ENCODE measurements around the gene PSG1.
"Not testable (repeated sequence)": the region's sequence is repeated elsewhere in the genome, so short reads cannot be mapped to it uniquely, and the experiment has no call there.

DNA sequence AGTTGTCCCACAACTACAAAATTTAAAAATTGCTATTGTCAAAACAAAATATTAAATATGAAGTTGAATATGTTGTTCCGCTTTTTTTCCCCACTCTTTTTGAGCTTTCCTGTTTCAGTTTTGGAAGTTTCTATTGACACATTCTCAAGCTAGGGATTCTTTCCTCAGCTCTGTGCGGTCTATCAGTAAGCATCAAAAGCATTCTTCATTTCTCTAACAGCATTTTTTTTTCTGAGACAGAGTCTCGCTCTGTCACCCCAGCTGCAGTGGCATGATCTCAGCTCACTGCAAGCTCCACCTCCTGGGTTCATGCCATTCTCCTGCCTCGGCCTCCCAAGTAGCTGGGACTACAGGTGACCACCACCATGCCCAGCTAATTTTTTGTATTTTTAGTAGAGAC is 33.4 kb upstream of the PSG1 start:
- TF ChIP-seq, protein P1, sequence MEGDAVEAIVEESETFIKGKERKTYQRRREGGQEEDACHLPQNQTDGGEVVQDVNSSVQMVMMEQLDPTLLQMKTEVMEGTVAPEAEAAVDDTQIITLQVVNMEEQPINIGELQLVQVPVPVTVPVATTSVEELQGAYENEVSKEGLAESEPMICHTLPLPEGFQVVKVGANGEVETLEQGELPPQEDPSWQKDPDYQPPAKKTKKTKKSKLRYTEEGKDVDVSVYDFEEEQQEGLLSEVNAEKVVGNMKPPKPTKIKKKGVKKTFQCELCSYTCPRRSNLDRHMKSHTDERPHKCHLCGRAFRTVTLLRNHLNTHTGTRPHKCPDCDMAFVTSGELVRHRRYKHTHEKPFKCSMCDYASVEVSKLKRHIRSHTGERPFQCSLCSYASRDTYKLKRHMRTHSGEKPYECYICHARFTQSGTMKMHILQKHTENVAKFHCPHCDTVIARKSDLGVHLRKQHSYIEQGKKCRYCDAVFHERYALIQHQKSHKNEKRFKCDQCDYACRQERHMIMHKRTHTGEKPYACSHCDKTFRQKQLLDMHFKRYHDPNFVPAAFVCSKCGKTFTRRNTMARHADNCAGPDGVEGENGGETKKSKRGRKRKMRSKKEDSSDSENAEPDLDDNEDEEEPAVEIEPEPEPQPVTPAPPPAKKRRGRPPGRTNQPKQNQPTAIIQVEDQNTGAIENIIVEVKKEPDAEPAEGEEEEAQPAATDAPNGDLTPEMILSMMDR (IDR thresholded peaks at IDR 0.05), result not testable (repeated sequence)
- not testable (repeated sequence) for TF ChIP-seq POLR2A (IDR thresholded peaks at IDR 0.05); POLR2AphosphoS5 (IDR thresholded peaks at IDR 0.05; ENCODE audit: insufficient read depth in 1 of 2, low read depth in 1 of 2)

Measured in vagina (tissue), 2 donors.